ENCODE results near the gene NUP43.
"Not testable (repeated sequence)": the region's sequence is repeated elsewhere in the genome, so short reads cannot be mapped to it uniquely, and the experiment has no call there.

The NUP43 gene

GRCh38 chr6:149746147-149746946 is at the start of gene NUP43:
Gene NUP43 (minus strand): TSS chr6:149746529. CDS start chr6:149746495, 34 bp downstream.
- peak; percentile 92 for DNase-seq (ENCODE audit: low read depth in 2 of 2)

GRCh38 chr6:149783551-149783950 is 37.2 kb upstream of the NUP43 start:
- no peak for DNase-seq (ENCODE audit: low read depth in 2 of 2)

GRCh38 chr6:149782337-149782736 is 36.0 kb upstream of the NUP43 start:
- DNase-seq (ENCODE audit: low read depth in 2 of 2) = no peak

GRCh38 chr6:149781715-149782114 is 35.4 kb upstream of the NUP43 start:
- no peak for DNase-seq (ENCODE audit: low read depth in 2 of 2)

- no peak for DNase-seq (ENCODE audit: low read depth in 2 of 2)
Observed at GRCh38 chr6:149779644-149779963, 33.3 kb upstream of the NUP43 start.

- no peak for DNase-seq (ENCODE audit: low read depth in 2 of 2)
Observed at GRCh38 chr6:149777624-149778023, 31.3 kb upstream of the NUP43 start.

GRCh38 chr6:149771925-149772324 is 25.6 kb upstream of the NUP43 start:
- no peak for DNase-seq (ENCODE audit: low read depth in 2 of 2)

- no peak for DNase-seq (ENCODE audit: low read depth in 2 of 2)
Observed at GRCh38 chr6:149771185-149771584, 24.9 kb upstream of the NUP43 start.

- DNase-seq (ENCODE audit: low read depth in 2 of 2) = no peak
Observed at GRCh38 chr6:149769676-149770075, 23.3 kb upstream of the NUP43 start.

- DNase-seq (ENCODE audit: low read depth in 2 of 2) = no peak
Observed at GRCh38 chr6:149766156-149766769, 19.9 kb upstream of the NUP43 start.

GRCh38 chr6:149763866-149764265 is 17.5 kb upstream of the NUP43 start:
- no peak for DNase-seq (ENCODE audit: low read depth in 2 of 2)

- DNase-seq (ENCODE audit: low read depth in 2 of 2) = no peak
Observed at GRCh38 chr6:149761438-149761837, 15.1 kb upstream of the NUP43 start.

GRCh38 chr6:149756261-149756636 is 9.9 kb upstream of the NUP43 start:
- DNase-seq (ENCODE audit: low read depth in 2 of 2) = no peak

- no peak for DNase-seq (ENCODE audit: low read depth in 2 of 2)
Observed at GRCh38 chr6:149755300-149756260, 9.3 kb upstream of the NUP43 start.

GRCh38 chr6:149754548-149754947 is 8.2 kb upstream of the NUP43 start:
- DNase-seq (ENCODE audit: low read depth in 2 of 2) = no peak

GRCh38 chr6:149753374-149753637 is 7.0 kb upstream of the NUP43 start:
- DNase-seq (ENCODE audit: low read depth in 2 of 2) = not testable (repeated sequence)

- DNase-seq (ENCODE audit: low read depth in 2 of 2) = no peak
Observed at GRCh38 chr6:149752600-149753373, 6.5 kb upstream of the NUP43 start.

GRCh38 chr6:149751920-149752319 is 5.6 kb upstream of the NUP43 start:
- DNase-seq (ENCODE audit: low read depth in 2 of 2) = not testable (repeated sequence)

GRCh38 chr6:149751239-149751638 is 4.9 kb upstream of the NUP43 start:
- DNase-seq (ENCODE audit: low read depth in 2 of 2) = no peak

GRCh38 chr6:149750136-149750609 is 3.8 kb upstream of the NUP43 start:
- peak; percentile 57 to 60 for DNase-seq (ENCODE audit: low read depth in 2 of 2)

GRCh38 chr6:149749594-149750135 is 3.3 kb upstream of the NUP43 start, which contains the start of gene PCMT1:
Gene PCMT1 (plus strand): TSS chr6:149749741. CDS start chr6:149749902, 161 bp downstream.
- DNase-seq (ENCODE audit: low read depth in 2 of 2) = peak; percentile 83 to 87

All from stimulated activated CD4-positive, alpha-beta T cell treated with anti-CD3 and anti-CD28 coated beads, Interleukin-4, amount 100 ng/mL, for 48 hours (primary cell).